ENCODE measurements around the gene BRIP1. TPM values are rescaled to one million over a fixed set of nuclear protein-coding genes. Genes with fewer than 3 reads are reported as not detected.
A peak's percentile ranks its signal among the peaks of the same experiment; 100 is the strongest.

The BRIP1 gene
- total and polyA plus RNA-seq, 9 of the 15 experiments (the other 6 are each of a cell fraction or from before 2014, with no cell fraction given): 2.4 to 17.5 (median 11.2) TPM

GRCh38 chr17:61713035-61713434 is 150.3 kb downstream of the BRIP1 start:
- H4K20me1 ChIP-seq (replicated peaks; ENCODE audit: control insufficient read depth, insufficient read depth, low read length): no peaks in the 10 kb centered on the region
- H3K9me3 ChIP-seq (replicated peaks; ENCODE audit: control insufficient read depth, insufficient read depth, low read depth, low read length): 0 out of 2 replicates have a peak, but pooled peaks cover 4% of the 10 kb centered on the region
- ChIA-PET CTCF (ENCODE audit: low intra/inter-chr PET ratio) (no interaction called here), POLR2A (no interaction called here)
- DNase-seq (ENCODE audit: extremely low read depth in 1 of 4, low spot score in 3 of 4): no peak
- intact Hi-C loops (cut with micrococcal nuclease): no loop called here
- BruUV-seq (replicated peaks): no TSS peak
- no peak overlapping the region for H3K9ac ChIP-seq (ENCODE audit: insufficient read depth in 1 of 2, low read depth in 2 of 2, low read length in 2 of 2)
- no peak for FAIRE-seq
- 89% methylated on average over 1 of the region's 1 CpG for WGBS (ENCODE audit: insufficient coverage, low coverage, missing lambda C conversion rate)
- H3K79me2 ChIP-seq (ENCODE audit: control insufficient read depth, insufficient read depth, low read length): no peaks in the 10 kb centered on the region
- no peaks in the 10 kb centered on the region for H3K27me3 ChIP-seq (ENCODE audit: control insufficient read depth in 2 of 2, insufficient read depth in 2 of 2, low read length in 2 of 2)
- H3K4me2 ChIP-seq (ENCODE audit: insufficient read depth, low read length): no peak overlapping the region
- no peak overlapping the region for H3K27ac ChIP-seq (ENCODE audit: extremely low read depth, low read depth, low read length)
- no peak overlapping the region for H2AFZ ChIP-seq (ENCODE audit: low read depth, low read length)
- TF ChIP-seq PTTG1 (tag; IDR thresholded peaks at IDR 0.05; ENCODE audit: low read depth) (no peak), ZBTB11 (CRISPR knock-in tag; IDR thresholded peaks at IDR 0.05) (peak in 1 of 3 experiments; percentile 48; a peak in 1 of 6 replicates)
- peaks cover 16% of the 10 kb centered on the region; the same call in 1 of the 3 replicates for H3K36me3 ChIP-seq (ENCODE audit: control insufficient read depth, insufficient read depth, low read length)
- no peaks in the 10 kb centered on the region for H3K9me1 ChIP-seq (ENCODE audit: control insufficient read depth, insufficient read depth, low read length)
- in situ Hi-C loops (cut with MboI): no loop called here
- no peak for ATAC-seq
- H3K4me3 ChIP-seq: no peak overlapping the region
- no peaks in the 10 kb centered on the region for H3K4me1 ChIP-seq (replicated peaks in 1 of 2; ENCODE audit: control insufficient read depth in 2 of 2, insufficient read depth in 2 of 2, low read length in 2 of 2)
